WTC11 (cell line): ENCODE measurements around the gene UCK1. TPM values are rescaled to one million over a fixed set of nuclear protein-coding genes. Genes with fewer than 3 reads are reported as not detected.
A peak's percentile ranks its signal among the peaks of the same experiment; 100 is the strongest.

Experiments used
- ATAC-seq: fragments of 200-7000 bp; cut with Tn5 transposase; 2 replicates; pipeline ENCODE4 v1.10.0; 2021; ENCODE audit warnings: mild to moderate bottlenecking, moderate library complexity
- CTCF ChIA-PET: fragments of 300-600 bp; sonication (Branson Sonifier 250); formaldehyde crosslinking; loops from one replicate; lab custom pipeline; 2021; ENCODE audit warnings: antibody characterized with exemption; lab: Charles Lee
- POLR2A ChIA-PET: fragments of 350-600 bp; sonication (Branson Sonifier 250); formaldehyde crosslinking; loops from one replicate; lab custom pipeline; 2021; ENCODE audit warnings: antibody characterized with exemption; lab: Charles Lee
- DNase-seq: peaks from one replicate; pipeline ENCODE4 v3.0.0; 2021; ENCODE audit warnings: low spot score
- H3K27ac Mint-ChIP-seq: 2 replicates; pipeline ENCODE4 v1.8.0; 2021; ENCODE audit warnings: mixed read lengths
- H3K27me3 Mint-ChIP-seq: 2 replicates; pipeline ENCODE4 v1.8.0; 2021; ENCODE audit warnings: low read depth, mild to moderate bottlenecking, moderate library complexity, mixed read lengths
- H3K36me3 Mint-ChIP-seq: 2 replicates; pipeline ENCODE4 v1.8.0; 2021; ENCODE audit warnings: mixed read lengths
- H3K4me1 Mint-ChIP-seq: 2 replicates; pipeline ENCODE4 v1.8.0; 2022; ENCODE audit warnings: mixed read lengths
- H3K4me3 Mint-ChIP-seq: 2 replicates; pipeline ENCODE4 v1.8.0; 2021; ENCODE audit warnings: mild to moderate bottlenecking, moderate library complexity, mixed read lengths
- H3K9me3 Mint-ChIP-seq: 2 replicates; pipeline ENCODE4 v1.8.0; 2021; ENCODE audit warnings: mixed read lengths
- CREB1 ChIP-seq: sonication (generic); formaldehyde crosslinking; IDR thresholded peaks from 2 replicates; pipeline ENCODE4 v1.8.0; 2023; ENCODE audit warnings: mild to moderate bottlenecking, missing genetic modification reagents
- CREM ChIP-seq: sonication (generic); formaldehyde crosslinking; IDR thresholded peaks from 2 replicates; pipeline ENCODE4 v1.8.1; 2022; ENCODE audit warnings: mild to moderate bottlenecking, missing genetic modification reagents, moderate library complexity
- FOXP1 ChIP-seq: sonication (generic); formaldehyde crosslinking; IDR thresholded peaks from 2 replicates; pipeline ENCODE4 v1.8.0; 2022; ENCODE audit warnings: missing genetic modification reagents, mild to moderate bottlenecking, moderate library complexity, borderline replicate concordance
- NFATC4 ChIP-seq: fragments of 250-450 bp; sonication (Bioruptor Pico); IDR thresholded peaks from 2 replicates; pipeline ENCODE4 v1.9.0; 2021; ENCODE audit warnings: mild to moderate bottlenecking
- NFYB ChIP-seq: sonication (generic); formaldehyde crosslinking; conservative IDR thresholded peaks from 2 replicates; pipeline ENCODE4 v1.8.0; 2022; ENCODE audit warnings: low read depth, missing genetic modification reagents
- TEAD4 ChIP-seq: sonication (generic); formaldehyde crosslinking; IDR thresholded peaks from 2 replicates; pipeline ENCODE4 v1.8.0; 2022; ENCODE audit warnings: mild to moderate bottlenecking, missing genetic modification reagents
- TP53 ChIP-seq: sonication (generic); formaldehyde crosslinking; IDR thresholded peaks from 2 replicates; pipeline ENCODE4 v1.8.1; 2023; ENCODE audit warnings: mild to moderate bottlenecking, missing genetic modification reagents
- ZBTB21 ChIP-seq: sonication (generic); formaldehyde crosslinking; IDR thresholded peaks from 2 replicates; pipeline ENCODE4 v1.8.1; 2023; ENCODE audit warnings: mild to moderate bottlenecking, missing genetic modification reagents, borderline replicate concordance
- ZNF219 ChIP-seq: sonication (generic); formaldehyde crosslinking; IDR thresholded peaks from 2 replicates; pipeline ENCODE4 v1.8.0; 2023; ENCODE audit warnings: missing genetic modification reagents, mild to moderate bottlenecking, borderline replicate concordance
- ZNF317 ChIP-seq: sonication (generic); formaldehyde crosslinking; IDR thresholded peaks from 2 replicates; pipeline ENCODE4 v1.8.1; 2023; ENCODE audit warnings: low read depth, mild to moderate bottlenecking, moderate library complexity, missing genetic modification reagents, borderline replicate concordance
- ZNF423 ChIP-seq: fragments of 250-450 bp; sonication (Bioruptor Pico); IDR thresholded peaks from 2 replicates; pipeline ENCODE4 v2.1.2; 2022; ENCODE audit warnings: mild to moderate bottlenecking, moderate library complexity
- total RNA-seq: library from RNA; stranded (reverse); gene quantifications from 3 replicates; pipeline ENCODE4 v1.2.3, GENCODE V29; 2021
- TF ChIP-seq, protein P1 (sequence below): sonication (generic); formaldehyde crosslinking; IDR thresholded peaks from 2 replicates; pipeline ENCODE4 v1.8.0; 2022; ENCODE audit warnings: missing genetic modification reagents
- TF ChIP-seq, protein P2 (sequence below): sonication (generic); formaldehyde crosslinking; IDR thresholded peaks from 2 replicates; pipeline ENCODE4 v1.8.1; 2022; ENCODE audit warnings: low read depth, missing genetic modification reagents, borderline replicate concordance
- TF ChIP-seq, protein P3 (sequence below): sonication (generic); formaldehyde crosslinking; IDR thresholded peaks from 2 replicates; pipeline ENCODE4 v1.8.1; 2022; ENCODE audit warnings: low read depth, mild to moderate bottlenecking, moderate library complexity, missing genetic modification reagents, borderline replicate concordance
- TF ChIP-seq, protein P4 (sequence below): sonication (generic); formaldehyde crosslinking; IDR thresholded peaks from 2 replicates; pipeline ENCODE4 v1.8.0; 2023; ENCODE audit warnings: missing genetic modification reagents

UCK1 gene
- total RNA-seq, 1 experiment from 2014 or later, result 29.6 TPM

DNA sequence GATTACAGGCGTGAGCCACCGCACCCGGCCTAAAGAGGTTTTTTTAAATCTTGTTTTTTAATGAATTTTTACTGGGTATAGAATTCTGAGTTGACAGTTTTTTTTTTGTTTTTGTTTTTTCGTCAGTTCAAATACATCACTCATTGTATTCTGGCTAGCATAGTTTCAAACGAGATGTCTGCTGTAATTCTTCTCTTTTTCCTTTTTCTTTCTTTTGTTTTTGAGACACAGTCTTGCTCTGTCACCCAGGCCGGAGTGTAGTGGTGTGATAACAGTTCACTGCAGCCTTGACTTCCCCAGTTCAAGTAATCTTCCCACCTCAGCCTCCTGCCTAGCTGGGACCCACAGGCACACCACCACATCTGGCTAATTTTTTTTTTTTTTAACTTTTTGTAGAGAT lies 12.1 kb upstream of the UCK1 start:
- Mint-ChIP-seq H3K27me3 (peaks cover 52% of the 10 kb centered on the region), H3K27ac (no peak overlapping the region), H3K4me1 (peaks cover 7% of the 10 kb centered on the region), H3K9me3 (peaks cover 38% of the 10 kb centered on the region), H3K4me3 (no peak overlapping the region), H3K36me3 (peaks cover 30% of the 10 kb centered on the region)
- no peak for DNase-seq
- no peak for ATAC-seq
- POLR2A ChIA-PET, result no interaction called here
- TF ChIP-seq ZNF317, result peak; percentile 98
- TF ChIP-seq, protein P1, sequence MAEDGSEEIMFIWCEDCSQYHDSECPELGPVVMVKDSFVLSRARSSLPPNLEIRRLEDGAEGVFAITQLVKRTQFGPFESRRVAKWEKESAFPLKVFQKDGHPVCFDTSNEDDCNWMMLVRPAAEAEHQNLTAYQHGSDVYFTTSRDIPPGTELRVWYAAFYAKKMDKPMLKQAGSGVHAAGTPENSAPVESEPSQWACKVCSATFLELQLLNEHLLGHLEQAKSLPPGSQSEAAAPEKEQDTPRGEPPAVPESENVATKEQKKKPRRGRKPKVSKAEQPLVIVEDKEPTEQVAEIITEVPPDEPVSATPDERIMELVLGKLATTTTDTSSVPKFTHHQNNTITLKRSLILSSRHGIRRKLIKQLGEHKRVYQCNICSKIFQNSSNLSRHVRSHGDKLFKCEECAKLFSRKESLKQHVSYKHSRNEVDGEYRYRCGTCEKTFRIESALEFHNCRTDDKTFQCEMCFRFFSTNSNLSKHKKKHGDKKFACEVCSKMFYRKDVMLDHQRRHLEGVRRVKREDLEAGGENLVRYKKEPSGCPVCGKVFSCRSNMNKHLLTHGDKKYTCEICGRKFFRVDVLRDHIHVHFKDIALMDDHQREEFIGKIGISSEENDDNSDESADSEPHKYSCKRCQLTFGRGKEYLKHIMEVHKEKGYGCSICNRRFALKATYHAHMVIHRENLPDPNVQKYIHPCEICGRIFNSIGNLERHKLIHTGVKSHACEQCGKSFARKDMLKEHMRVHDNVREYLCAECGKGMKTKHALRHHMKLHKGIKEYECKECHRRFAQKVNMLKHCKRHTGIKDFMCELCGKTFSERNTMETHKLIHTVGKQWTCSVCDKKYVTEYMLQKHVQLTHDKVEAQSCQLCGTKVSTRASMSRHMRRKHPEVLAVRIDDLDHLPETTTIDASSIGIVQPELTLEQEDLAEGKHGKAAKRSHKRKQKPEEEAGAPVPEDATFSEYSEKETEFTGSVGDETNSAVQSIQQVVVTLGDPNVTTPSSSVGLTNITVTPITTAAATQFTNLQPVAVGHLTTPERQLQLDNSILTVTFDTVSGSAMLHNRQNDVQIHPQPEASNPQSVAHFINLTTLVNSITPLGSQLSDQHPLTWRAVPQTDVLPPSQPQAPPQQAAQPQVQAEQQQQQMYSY (CRISPR knock-in tag), result no peak
- TF ChIP-seq, all 79 proteins: peak for 1
- CTCF ChIA-PET, result no interaction called here

DNA sequence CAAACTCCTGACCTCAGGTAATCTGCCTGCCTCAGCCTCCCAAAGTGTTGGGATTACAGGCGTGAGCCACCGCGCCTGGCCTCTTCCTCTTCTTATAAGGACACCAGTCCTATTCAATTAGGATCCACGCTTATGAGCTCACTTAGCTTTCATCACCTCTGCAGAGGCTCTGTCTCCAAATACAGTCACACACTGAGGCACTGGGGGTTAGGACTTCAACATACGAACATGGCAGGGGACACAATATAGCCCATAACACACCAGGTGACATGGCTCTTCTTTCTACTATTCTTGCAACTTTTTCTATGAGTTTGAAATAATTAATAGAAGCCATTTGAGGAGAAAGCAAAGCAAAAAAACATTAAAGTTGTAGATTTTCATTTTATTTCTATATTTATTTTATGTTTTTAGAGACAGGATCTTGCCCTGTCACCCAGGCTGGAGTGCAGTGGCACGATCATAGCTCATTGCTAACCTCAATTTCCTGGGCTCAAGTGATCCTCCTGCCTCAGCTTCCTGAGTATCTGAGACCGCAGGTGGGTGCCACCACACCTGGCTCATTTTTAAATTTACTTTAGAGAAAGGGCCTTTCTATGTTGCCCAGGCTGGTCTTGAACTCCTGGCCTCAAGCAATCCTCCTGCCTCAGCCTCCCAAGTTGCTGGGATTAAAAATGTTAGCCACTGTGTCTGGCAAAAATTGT lies 8.3 kb upstream of the UCK1 start:
- TF ChIP-seq CREB1 (no peak), TP53 (CRISPR knock-in tag) (no peak), ZNF219 (CRISPR knock-in tag) (no peak), FOXP1 (no peak), ZNF423 (CRISPR knock-in tag) (no peak), NFYB (CRISPR knock-in tag) (no peak), NFATC4 (CRISPR knock-in tag) (no peak), TEAD4 (no peak)
- H3K27ac Mint-ChIP-seq, result no peak overlapping the region
- no peaks in the 10 kb centered on the region for H3K4me1 Mint-ChIP-seq
- ATAC-seq, result no peak
- H3K36me3 Mint-ChIP-seq, result peaks cover 25% of the 10 kb centered on the region
- H3K9me3 Mint-ChIP-seq, result peaks cover 37% of the 10 kb centered on the region
- H3K27me3 Mint-ChIP-seq, result peaks cover 22% of the 10 kb centered on the region
- CTCF ChIA-PET, result no interaction called here
- H3K4me3 Mint-ChIP-seq, result no peak overlapping the region
- no peak for DNase-seq
- POLR2A ChIA-PET, result no interaction called here

DNA sequence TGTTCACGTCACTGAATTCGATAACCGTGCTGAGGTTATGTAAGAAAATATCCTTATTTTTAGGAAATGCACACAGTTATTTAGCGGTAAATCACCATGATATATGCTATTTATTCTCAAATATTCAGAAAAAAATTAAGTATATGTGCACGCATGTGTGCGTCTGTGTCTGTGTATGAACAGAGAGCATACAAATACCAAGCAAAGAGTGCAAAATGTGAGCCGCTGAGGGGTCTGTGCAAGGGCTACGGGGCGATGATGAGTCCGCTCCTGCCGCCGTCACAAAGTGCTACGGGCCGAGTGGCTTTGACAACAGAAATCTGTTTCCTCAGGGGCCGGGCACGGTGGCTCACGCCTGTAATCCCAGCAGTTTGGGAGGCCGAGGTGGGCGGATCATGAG lies 6.9 kb upstream of the UCK1 start:
- H3K9me3 Mint-ChIP-seq, result peaks cover 23% of the 10 kb centered on the region
- TF ChIP-seq CREM (CRISPR knock-in tag), result no peak
- TF ChIP-seq, protein P2, sequence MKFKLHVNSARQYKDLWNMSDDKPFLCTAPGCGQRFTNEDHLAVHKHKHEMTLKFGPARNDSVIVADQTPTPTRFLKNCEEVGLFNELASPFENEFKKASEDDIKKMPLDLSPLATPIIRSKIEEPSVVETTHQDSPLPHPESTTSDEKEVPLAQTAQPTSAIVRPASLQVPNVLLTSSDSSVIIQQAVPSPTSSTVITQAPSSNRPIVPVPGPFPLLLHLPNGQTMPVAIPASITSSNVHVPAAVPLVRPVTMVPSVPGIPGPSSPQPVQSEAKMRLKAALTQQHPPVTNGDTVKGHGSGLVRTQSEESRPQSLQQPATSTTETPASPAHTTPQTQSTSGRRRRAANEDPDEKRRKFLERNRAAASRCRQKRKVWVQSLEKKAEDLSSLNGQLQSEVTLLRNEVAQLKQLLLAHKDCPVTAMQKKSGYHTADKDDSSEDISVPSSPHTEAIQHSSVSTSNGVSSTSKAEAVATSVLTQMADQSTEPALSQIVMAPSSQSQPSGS (CRISPR knock-in tag), result no peak
- TF ChIP-seq, protein P3, sequence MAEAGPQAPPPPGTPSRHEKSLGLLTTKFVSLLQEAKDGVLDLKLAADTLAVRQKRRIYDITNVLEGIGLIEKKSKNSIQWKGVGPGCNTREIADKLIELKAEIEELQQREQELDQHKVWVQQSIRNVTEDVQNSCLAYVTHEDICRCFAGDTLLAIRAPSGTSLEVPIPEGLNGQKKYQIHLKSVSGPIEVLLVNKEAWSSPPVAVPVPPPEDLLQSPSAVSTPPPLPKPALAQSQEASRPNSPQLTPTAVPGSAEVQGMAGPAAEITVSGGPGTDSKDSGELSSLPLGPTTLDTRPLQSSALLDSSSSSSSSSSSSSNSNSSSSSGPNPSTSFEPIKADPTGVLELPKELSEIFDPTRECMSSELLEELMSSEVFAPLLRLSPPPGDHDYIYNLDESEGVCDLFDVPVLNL (CRISPR knock-in tag), result no peak
- TF ChIP-seq, protein P4, sequence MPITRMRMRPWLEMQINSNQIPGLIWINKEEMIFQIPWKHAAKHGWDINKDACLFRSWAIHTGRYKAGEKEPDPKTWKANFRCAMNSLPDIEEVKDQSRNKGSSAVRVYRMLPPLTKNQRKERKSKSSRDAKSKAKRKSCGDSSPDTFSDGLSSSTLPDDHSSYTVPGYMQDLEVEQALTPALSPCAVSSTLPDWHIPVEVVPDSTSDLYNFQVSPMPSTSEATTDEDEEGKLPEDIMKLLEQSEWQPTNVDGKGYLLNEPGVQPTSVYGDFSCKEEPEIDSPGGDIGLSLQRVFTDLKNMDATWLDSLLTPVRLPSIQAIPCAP (CRISPR knock-in tag), result no peak
- no peak for TF ChIP-seq ZBTB21 (CRISPR knock-in tag)
- DNase-seq (no peak), ATAC-seq (no peak)
- H3K4me1 Mint-ChIP-seq, result no peaks in the 10 kb centered on the region
- POLR2A ChIA-PET, result no interaction called here
- H3K27ac Mint-ChIP-seq, result no peak overlapping the region
- H3K36me3 Mint-ChIP-seq, result peaks cover 14% of the 10 kb centered on the region
- H3K4me3 Mint-ChIP-seq, result no peak overlapping the region
- CTCF ChIA-PET, result no interaction called here
- peaks cover 8% of the 10 kb centered on the region for H3K27me3 Mint-ChIP-seq
